Endothelial cell of umbilical vein (primary cell): Measurements from ENCODE around the gene SVOP. TPM values are rescaled to one million over a fixed set of nuclear protein-coding genes. Genes with fewer than 3 reads are reported as not detected.

Experiments used
- BruUV-seq: library from RNA; stranded (reverse); fragments of 400-500 nt; replicated peaks from 2 replicates; lab custom pipeline; 2021; lab: Mats Ljungman, UMichigan
- CTCF ChIA-PET: fragments of 300-600, 350-600 bp; sonication (Branson Sonifier 250); formaldehyde crosslinking; loops from one replicate; lab custom pipeline; 2021; ENCODE audit warnings: antibody characterized with exemption, inconsistent platforms; lab: Charles Lee
- POLR2A ChIA-PET: fragments of 300-600, 350-600 bp; sonication (Branson Sonifier 250); formaldehyde crosslinking; loops from one replicate; lab custom pipeline; 2021; ENCODE audit warnings: antibody characterized with exemption, inconsistent platforms; lab: Charles Lee
- DNase-seq: peaks from one replicate; pipeline ENCODE4 v3.0.0-alpha.2; 2011; ENCODE audit warnings: low read depth, low spot score
- FAIRE-seq: peaks from 2 replicates; lab custom pipeline; 2011; peaks lifted over from hg19 to GRCh38; lab: Jason Lieb, UNC
- H2AFZ ChIP-seq: 2 replicates; pipeline ENCODE4 v1.6.0; 2012; ENCODE audit warnings: low read depth, low read length, control low read depth, inconsistent platforms
- H3K27ac ChIP-seq: 2 replicates; pipeline ENCODE4 v1.5.1; 2011; ENCODE audit warnings: low read depth, mild to moderate bottlenecking, control low read depth, low read length, moderate library complexity; ENCODE audit not compliant: insufficient read depth
- H3K27me3 ChIP-seq, 2 experiments: 2 replicates each; pipeline versions ENCODE4 v1.6.0 to v1.6.1; 2011; ENCODE audit warnings: low read length in 2 of 2, mixed read lengths in 1 of 2; ENCODE audit not compliant: control insufficient read depth in 2 of 2, insufficient read depth in 2 of 2
- H3K36me3 ChIP-seq, 2 experiments: 2 replicates in 1 of 2; 3 replicates in 1 of 2; pipeline ENCODE4 v1.5.1; 2011; ENCODE audit warnings: low read length in 2 of 2, mild to moderate bottlenecking in 1 of 2, moderate library complexity in 1 of 2; ENCODE audit not compliant: control insufficient read depth in 2 of 2, insufficient read depth in 2 of 2; ENCODE audit errors: extremely low read depth in 1 of 2
- H3K4me1 ChIP-seq: 3 replicates; pipeline ENCODE4 v1.5.1; 2011; ENCODE audit warnings: mild to moderate bottlenecking, low read length; ENCODE audit not compliant: control insufficient read depth, insufficient read depth; ENCODE audit errors: extremely low read depth
- H3K4me2 ChIP-seq: 2 replicates; pipeline ENCODE4 v1.6.1; 2011; ENCODE audit warnings: low read length, control low read depth, mixed read lengths; ENCODE audit not compliant: insufficient read depth
- H3K4me3 ChIP-seq, 3 experiments: fragments of 200-600 bp in 1 of 3; sonication (generic), shearing (Covaris generic) in 1 of 3; replicated peaks in 1 of 3; 2 replicates each; pipeline ENCODE4 v1.5.1; 2011 to 2016; ENCODE audit warnings: control low read depth in 3 of 3, low read length in 3 of 3, mild to moderate bottlenecking in 2 of 3, inconsistent platforms in 1 of 3, low read depth in 1 of 3, moderate library complexity in 1 of 3; ENCODE audit not compliant: insufficient read depth in 1 of 3
- H3K79me2 ChIP-seq: 2 replicates; pipeline ENCODE4 v1.6.0; 2012; ENCODE audit warnings: low read length, inconsistent platforms; ENCODE audit not compliant: control insufficient read depth, insufficient read depth
- H3K9ac ChIP-seq: replicated peaks from 2 replicates; pipeline ENCODE3; 2011; ENCODE audit warnings: low read length, control low read depth; ENCODE audit not compliant: insufficient read depth; ENCODE audit errors: extremely low read depth
- H3K9me1 ChIP-seq: replicated peaks from 3 replicates; pipeline ENCODE4 v1.6.0; 2011; ENCODE audit warnings: mild to moderate bottlenecking, low read length; ENCODE audit not compliant: control insufficient read depth, insufficient read depth; ENCODE audit errors: extremely low read depth
- H3K9me3 ChIP-seq: replicated peaks from 2 replicates; pipeline ENCODE4 v1.5.1; 2012; ENCODE audit warnings: low read length, inconsistent platforms; ENCODE audit not compliant: control insufficient read depth, insufficient read depth
- H4K20me1 ChIP-seq: replicated peaks from 2 replicates; pipeline ENCODE3; 2011; ENCODE audit warnings: mild to moderate bottlenecking, low read length; ENCODE audit not compliant: control insufficient read depth, insufficient read depth; ENCODE audit errors: extremely low read depth
- FOS ChIP-seq: IDR thresholded peaks from 2 replicates; pipeline ENCODE4 v1.6.1; 2011; ENCODE audit warnings: mild to moderate bottlenecking, low read length, moderate library complexity, borderline replicate concordance; ENCODE audit not compliant: insufficient read depth
- GATA2 ChIP-seq: IDR thresholded peaks from 2 replicates; pipeline ENCODE4 v1.7.0; 2011; ENCODE audit warnings: low read depth, mild to moderate bottlenecking, moderate library complexity, mixed read lengths, low read length; ENCODE audit not compliant: insufficient read length, insufficient read depth
- MAX ChIP-seq: IDR thresholded peaks from 2 replicates; pipeline ENCODE4 v1.6.1; 2011; ENCODE audit not compliant: insufficient read depth, insufficient read length
- POLR2A ChIP-seq: IDR thresholded peaks from 2 replicates; pipeline ENCODE4 v1.6.1; 2012; ENCODE audit warnings: low read depth, mild to moderate bottlenecking, control low read depth, low read length
- dilution Hi-C: fragments of 300-500 bp; cut with MboI; formaldehyde crosslinking; loops from one replicate; pipeline ENCODE4 v1.15.0; 2019; ENCODE audit warnings: low sequenced_read_pairs; ENCODE audit not compliant: extremely low pct_ligation_motif_present
- intact Hi-C: fragments of 100-400 bp; cut with micrococcal nuclease; formaldehyde crosslinking; loops from one replicate; pipeline ENCODE4 v1.10.0; 2022
- polyA plus RNA-seq, 4 experiments: library from polyadenylated mRNA; depleted of rRNA in 3 of 4; stranded (reverse) in 3 of 4; unstranded in 1 of 4; fragments of >200 nt; gene quantifications; 2 replicates each; pipeline versions ENCODE4 v1.2.1 to v1.2.3, GENCODE V29; 2011 to 2012; ENCODE audit warnings: missing spikeins in 1 of 4
- total RNA-seq: library from RNA; stranded (reverse); gene quantifications from 2 replicates; pipeline ENCODE4 v1.2.3, GENCODE V29; 2021

SVOP gene
- total and polyA plus RNA-seq, 2 donors (not counting 3 experiments of a cell fraction or from before 2014, with no cell fraction given) = not detected

GRCh38 chr12:109053382-109054123 is 32.7 kb upstream of the SVOP start:
- Histone ChIP-seq H2AFZ (peak overlapping the region; percentile 96), H3K27me3 (no peaks in the 10 kb centered on the region), H3K9me3 (no peaks in the 10 kb centered on the region), H3K9me1 (no peaks in the 10 kb centered on the region), H4K20me1 (no peaks in the 10 kb centered on the region), H3K4me1 (peaks cover 10% of the 10 kb centered on the region), H3K9ac (peak overlapping the region; percentile 83), H3K4me3 (peak overlapping the region; percentile 72 to 93 (median 88)), H3K27ac (no peak overlapping the region), H3K79me2 (no peaks in the 10 kb centered on the region), H3K36me3 (peaks cover 0 to 4% of the 10 kb centered on the region in 2 experiments), H3K4me2 (peak overlapping the region; percentile 76)
- no peak for DNase-seq
- ChIA-PET CTCF (interaction anchor here (1.2 to 1.7 kb wide), 2 partner anchors 58 kb away, joined by 3 to 6 read pairs; no protein-coding TSS in a partner anchor), POLR2A (interaction anchor here (0.6 kb wide), 1 partner anchor 362 kb away, joined by 4 read pairs; no protein-coding TSS in a partner anchor)
- TSS peak; percentile 35 for BruUV-seq
- FAIRE-seq = no peak
- intact Hi-C loops (no loop called here), dilution Hi-C loops (no loop called here)
- no peak for TF ChIP-seq MAX
- TF ChIP-seq POLR2A = no peak
- TF ChIP-seq FOS = no peak
- TF ChIP-seq GATA2 = no peak
